ENCODE results near the gene PTX4.

Gene PTX4

DNA sequence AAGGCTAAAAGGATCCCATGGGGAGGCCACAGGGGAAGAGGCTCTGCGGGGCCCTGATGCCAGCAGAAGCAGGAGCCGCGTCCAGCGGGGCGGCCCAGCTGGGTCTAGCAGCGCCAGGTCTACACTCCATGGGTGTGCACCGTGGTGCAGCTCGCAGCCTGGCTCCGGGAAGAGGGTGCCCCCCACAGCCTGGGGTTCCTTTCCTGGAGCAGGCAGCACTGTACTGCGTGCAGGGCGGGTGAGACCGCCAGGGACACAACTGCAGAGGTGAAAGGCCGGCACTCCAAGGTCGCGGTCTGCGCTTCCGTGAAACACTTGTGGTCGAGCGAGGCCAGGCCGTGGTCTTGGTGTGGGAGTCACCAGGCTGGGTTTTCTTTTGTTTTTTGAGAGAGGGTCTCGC is 37.9 kb downstream of the PTX4 start:
- in situ Hi-C loops (cut with HindIII; ENCODE audit: low sequenced_read_pairs): no loop called here
- no peak overlapping the region for H3K4me3 ChIP-seq (ENCODE audit: low read depth, low read length)
- no peak for DNase-seq (ENCODE audit: low read depth)
- TF ChIP-seq, protein P1, sequence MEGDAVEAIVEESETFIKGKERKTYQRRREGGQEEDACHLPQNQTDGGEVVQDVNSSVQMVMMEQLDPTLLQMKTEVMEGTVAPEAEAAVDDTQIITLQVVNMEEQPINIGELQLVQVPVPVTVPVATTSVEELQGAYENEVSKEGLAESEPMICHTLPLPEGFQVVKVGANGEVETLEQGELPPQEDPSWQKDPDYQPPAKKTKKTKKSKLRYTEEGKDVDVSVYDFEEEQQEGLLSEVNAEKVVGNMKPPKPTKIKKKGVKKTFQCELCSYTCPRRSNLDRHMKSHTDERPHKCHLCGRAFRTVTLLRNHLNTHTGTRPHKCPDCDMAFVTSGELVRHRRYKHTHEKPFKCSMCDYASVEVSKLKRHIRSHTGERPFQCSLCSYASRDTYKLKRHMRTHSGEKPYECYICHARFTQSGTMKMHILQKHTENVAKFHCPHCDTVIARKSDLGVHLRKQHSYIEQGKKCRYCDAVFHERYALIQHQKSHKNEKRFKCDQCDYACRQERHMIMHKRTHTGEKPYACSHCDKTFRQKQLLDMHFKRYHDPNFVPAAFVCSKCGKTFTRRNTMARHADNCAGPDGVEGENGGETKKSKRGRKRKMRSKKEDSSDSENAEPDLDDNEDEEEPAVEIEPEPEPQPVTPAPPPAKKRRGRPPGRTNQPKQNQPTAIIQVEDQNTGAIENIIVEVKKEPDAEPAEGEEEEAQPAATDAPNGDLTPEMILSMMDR (IDR thresholded peaks at IDR 0.05; ENCODE audit: low read depth, low read length, missing control alignments): no peak

DNA sequence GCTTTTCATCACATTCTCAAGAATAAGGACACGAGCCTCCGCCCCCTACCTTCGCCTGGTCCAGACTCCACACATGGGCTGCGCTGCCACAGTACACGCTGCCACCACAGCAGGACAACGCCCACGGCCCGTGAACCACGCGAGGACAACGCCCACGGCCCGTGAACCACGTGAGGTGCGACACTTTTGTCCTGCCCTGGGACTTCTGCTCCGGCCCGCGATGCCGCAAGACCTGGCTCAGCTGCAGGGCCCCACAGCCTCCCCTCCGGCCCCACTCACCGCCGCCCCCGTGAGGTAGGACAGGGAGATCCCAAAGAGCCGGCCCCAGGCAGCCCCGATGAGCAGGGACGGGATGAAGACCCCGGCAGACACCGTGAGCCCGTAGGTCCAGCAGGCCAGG is 38.5 kb downstream of the PTX4 start:
- in situ Hi-C loops (cut with HindIII; ENCODE audit: low sequenced_read_pairs): no loop called here
- DNase-seq (ENCODE audit: low read depth): no peak
- H3K4me3 ChIP-seq (ENCODE audit: low read depth, low read length): no peak overlapping the region
- TF ChIP-seq, protein P1 (IDR thresholded peaks at IDR 0.05; ENCODE audit: low read depth, low read length, missing control alignments): no peak

DNA sequence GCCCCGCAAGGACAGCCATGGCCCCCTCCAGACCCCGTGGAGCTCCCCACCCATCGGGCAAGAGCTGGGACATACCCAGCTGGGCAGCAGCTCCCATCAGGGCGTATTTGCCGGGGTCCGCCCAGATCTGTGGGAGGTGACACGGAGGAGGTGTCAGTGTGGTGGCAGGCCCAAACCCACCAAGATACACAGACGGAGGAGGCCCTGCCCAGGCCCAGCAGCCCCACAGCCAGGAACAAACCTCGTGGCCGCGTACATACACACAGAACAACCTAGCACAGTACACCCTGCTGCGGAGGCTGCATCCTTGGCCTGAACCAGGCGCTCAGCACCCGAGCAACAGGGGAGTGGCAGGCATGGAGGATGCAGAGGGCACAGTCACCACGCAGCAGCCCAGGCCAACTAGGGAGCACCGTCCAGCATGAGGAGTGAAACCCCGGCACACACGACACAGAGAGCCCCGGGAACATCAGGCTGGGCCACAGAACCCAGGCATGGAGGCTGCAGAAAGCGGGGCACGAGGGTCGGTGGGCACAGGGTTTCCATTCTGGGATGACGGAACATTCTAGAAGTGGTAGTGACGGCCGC is 39.4 kb downstream of the PTX4 start:
- in situ Hi-C loops (cut with HindIII; ENCODE audit: low sequenced_read_pairs): no loop called here
- H3K4me3 ChIP-seq (ENCODE audit: low read depth, low read length): no peak overlapping the region
- no peak for DNase-seq (ENCODE audit: low read depth)
- TF ChIP-seq, protein P1 (IDR thresholded peaks at IDR 0.05; ENCODE audit: low read depth, low read length, missing control alignments): no peak

DNA sequence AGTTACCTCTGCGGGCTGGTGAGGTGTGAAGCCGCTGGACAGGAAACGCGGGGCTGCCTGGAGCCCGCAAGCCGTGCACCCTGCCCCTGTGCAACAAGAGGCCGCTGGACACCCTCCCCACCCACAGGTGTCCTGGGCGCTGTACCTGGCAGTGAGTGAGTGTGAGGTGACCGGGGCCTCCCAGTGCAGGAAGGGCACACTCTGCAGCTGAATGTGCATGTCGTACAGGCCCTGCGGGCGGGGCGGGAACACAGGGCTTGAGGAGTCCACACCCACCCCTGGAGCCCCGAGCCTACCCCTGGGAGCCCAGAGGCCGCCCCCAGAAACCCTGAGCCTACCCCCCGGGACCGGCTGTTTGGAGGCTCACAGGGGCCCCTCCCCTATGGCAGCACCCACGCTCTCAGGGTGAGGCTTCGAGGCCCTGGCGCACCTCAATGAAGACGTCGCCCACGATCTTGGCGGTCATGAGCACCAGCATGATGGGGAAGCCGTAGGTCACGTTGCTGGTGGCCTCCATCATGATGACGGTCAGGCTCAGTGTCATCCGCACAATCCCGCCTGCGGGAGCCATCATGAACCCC is 40.1 kb downstream of the PTX4 start:
- TF ChIP-seq, protein P1 (IDR thresholded peaks at IDR 0.05; ENCODE audit: low read depth, low read length, missing control alignments): no peak
- no peak overlapping the region for H3K4me3 ChIP-seq (ENCODE audit: low read depth, low read length)
- no peak for DNase-seq (ENCODE audit: low read depth)
- in situ Hi-C loops (cut with HindIII; ENCODE audit: low sequenced_read_pairs): no loop called here

DNA sequence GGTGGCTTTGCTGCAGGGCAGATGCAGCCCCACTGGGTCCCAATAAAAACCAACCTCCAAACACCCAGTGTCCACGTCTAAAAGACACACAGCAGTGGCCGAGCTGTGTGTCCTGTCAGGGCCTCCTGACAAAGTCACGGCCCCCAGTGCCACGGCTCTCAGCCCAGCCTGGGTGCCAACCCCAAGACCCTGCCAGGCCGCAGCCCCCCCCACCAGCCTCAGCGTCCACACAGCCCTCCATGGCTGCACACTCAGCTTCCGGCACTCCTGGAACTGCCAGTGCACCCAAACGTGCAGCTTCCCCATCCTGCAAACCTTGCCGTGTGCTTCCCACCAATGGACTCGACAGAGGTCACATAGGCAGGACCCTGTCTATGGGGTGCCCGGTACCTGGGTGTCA is 40.8 kb downstream of the PTX4 start:
- H3K4me3 ChIP-seq (ENCODE audit: low read depth, low read length): no peak overlapping the region
- TF ChIP-seq, protein P1 (IDR thresholded peaks at IDR 0.05; ENCODE audit: low read depth, low read length, missing control alignments): no peak
- in situ Hi-C loops (cut with HindIII; ENCODE audit: low sequenced_read_pairs): no loop called here
- no peak for DNase-seq (ENCODE audit: low read depth)

DNA sequence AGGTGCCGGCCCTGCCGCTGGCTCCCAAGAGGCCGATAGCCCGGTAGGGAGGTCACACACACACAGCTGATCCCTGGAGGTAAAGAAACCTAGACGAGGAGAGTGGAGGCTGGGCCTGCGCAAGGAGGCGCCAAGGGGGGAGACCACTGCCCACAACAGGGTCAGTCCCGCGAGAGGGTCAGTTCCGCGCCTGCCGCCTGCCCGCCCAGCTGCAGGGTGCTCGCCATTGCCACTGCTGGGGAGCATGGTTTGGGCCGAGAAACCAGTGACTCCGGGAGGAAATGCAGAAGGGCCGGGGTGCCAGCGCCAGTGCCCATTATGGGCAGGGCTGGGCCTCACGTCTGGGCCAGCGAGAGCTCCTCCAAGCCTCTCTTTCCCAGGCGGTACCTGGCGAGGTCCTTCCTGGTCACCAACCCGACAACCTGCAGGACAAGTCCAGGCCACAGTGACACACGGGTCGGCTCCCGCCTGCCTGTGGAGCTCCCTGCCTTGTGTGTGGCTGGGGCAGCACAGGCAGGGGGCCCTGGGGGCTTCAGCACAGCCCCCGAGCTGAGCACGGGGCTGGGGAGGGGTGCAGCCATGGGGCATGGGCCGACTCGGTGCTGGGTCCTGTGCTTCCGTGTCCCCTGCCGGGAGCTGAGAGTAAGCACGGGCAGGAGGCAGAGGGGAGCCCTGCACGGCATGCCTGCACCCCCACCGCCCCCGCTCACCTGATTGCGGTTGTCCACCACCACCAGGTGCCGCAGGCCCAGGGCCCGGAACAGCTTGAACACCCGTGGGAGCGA is 42.3 kb downstream of the PTX4 start:
- TF ChIP-seq, protein P1 (IDR thresholded peaks at IDR 0.05; ENCODE audit: low read depth, low read length, missing control alignments): no peak
- in situ Hi-C loops (cut with HindIII; ENCODE audit: low sequenced_read_pairs): no loop called here

More for the DNA sequence above, 42.3 kb downstream of the PTX4 start:
- DNase-seq (ENCODE audit: low read depth): no peak
- H3K4me3 ChIP-seq (ENCODE audit: low read depth, low read length): no peak overlapping the region
